GM19043 (cell line): ENCODE results near the gene MRPS34.
"Not testable (repeated sequence)": the region's sequence is repeated elsewhere in the genome, so short reads cannot be mapped to it uniquely, and the experiment has no call there.

Experiments used
- ATAC-seq: cut with Tn5 transposase; IDR thresholded peaks from one replicate; pipeline ENCODE4 v1.9.1; 2021; ENCODE audit warnings: low read depth; ENCODE audit not compliant: unreplicated experiment

MRPS34 gene

DNA sequence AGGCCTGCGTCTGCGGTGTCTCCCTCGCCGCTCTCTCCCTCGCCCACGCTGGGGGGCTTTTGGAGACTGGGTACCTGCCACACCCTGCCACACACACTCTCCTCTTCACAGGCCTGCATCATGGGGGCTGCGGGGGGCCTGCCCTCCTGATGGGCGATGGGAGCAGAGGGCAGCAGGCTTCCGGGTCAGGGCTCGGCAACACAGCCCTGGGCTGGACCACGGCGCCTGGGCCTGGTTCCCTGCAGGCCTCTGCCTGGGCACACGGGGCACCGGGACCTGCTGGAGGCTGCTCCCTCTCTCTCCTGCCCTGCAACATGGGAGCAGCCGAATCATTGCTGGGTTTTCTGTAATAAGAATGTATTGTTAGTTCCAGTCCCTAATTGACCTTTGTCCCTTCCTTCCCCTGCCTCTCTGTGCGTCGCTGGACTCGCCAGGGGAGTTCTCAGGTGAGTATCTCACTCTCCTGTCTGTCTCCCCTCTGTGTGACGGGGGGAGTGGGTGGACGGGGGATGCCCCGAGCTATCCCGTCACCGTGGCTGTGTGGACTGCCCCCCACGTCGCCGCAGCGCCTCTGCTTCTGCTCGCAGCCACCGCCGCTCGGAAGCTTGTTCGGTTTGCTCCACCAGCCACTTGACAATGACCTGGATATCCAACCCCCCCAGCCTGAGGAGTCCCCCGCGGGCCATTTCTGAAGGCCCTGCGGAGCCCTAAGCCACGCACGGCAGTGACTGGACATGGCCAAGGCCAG lies 15.0 kb downstream of the MRPS34 start:
- no peak for ATAC-seq

DNA sequence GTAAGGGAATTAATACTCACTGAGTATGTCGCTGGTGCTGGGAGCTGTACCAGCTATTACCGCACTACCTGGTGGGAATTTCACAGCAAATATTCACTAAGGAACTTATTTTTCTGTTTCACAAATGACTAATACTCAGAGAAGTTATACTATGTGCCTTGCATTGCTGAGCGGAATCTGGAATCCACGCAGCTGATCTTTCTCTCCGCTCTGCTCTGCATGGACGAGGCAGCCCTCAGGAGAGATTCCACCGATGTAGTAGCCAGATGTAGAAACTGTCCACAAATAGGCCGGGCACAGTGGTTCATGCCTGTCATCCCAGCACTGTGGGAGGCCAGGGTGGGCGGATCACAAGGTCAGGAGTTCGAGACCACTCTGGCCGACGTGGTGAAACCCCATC lies 18.7 kb downstream of the MRPS34 start:
- no peak for ATAC-seq

DNA sequence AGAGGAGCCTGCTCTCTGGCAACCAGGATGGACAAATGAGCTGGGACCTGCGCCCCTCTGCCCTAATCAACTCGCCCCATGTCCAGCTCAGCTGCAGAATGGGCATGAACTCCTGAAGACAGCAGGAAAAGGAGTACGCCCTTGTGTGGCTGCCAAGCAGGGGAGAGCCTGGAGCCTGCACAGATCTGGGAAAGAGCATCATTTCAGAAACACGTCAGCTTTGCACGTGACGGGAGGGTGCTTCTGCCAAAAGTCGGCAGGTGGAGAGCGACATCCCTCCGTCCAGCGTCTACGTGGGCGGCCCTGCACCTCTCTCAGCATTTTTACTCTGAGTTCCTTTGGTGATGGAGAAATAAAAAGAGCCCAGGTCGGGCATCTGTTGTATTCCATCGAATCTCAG lies 20.1 kb downstream of the MRPS34 start:
- no peak for ATAC-seq

DNA sequence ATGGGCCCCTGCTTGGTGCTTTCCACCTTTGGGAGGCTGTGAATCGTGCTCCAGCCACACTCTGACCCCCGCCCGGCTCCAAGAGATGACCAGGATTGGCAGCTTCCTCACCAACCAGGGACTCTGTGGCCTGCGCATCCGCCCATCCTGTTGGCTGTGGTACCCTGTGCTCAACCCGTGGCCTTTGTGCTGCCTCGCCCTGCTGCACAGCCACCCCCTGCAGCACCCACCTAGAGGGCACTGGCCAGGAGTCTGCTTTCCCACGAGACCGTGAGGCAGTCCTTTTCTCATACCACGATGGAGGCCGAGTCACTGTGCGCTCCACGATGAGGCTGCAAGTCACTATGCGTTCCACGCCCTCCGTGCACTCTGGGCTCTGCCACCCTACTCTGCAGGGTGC lies 21.0 kb downstream of the MRPS34 start:
- ATAC-seq, result no peak

DNA sequence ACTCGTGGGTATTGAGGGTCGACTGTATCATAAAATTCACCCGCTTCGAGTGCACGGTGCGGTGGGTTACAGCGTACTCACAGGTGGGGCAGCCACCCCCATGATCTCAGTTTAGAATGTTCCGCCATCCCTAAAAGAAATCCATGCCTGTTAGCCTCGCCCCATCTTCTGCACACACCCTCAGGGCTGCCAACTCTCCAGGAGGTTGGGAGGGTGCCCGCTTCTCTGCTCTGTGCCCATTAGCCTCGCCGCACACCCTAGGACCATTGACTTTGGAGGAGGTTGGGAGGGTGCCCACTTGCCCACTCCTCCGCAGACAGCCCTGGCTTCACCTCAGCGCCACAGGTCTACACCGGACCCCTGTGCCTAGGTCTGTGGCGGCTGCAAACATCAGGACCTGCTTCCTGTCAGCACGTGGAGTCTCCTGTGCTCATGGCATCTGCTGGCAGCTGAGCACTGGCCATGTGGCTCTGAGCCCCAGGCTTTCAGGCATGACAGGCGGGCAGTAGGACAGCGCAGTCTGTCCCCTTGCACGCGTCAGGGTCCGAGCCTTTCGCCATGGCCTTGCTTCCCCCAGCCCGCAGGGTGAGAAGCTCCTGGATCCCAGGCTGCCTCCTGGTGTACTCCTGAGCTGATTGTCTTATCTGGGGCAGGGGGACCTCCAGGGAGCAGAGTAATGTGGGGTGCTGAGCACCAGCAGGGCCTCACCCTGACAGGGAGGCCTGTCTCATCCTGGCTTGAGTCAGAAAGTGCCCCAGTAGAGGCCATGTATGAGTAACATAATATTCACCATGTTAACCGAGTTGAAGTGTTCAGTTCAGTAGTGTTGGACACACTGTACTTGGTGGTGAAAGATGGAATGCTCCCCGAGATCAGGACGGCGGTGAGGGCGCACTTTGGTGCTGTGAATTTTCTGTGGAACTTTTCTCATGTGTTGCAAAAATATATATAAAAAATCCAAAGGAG lies 23.5 kb downstream of the MRPS34 start:
- no peak for ATAC-seq

DNA sequence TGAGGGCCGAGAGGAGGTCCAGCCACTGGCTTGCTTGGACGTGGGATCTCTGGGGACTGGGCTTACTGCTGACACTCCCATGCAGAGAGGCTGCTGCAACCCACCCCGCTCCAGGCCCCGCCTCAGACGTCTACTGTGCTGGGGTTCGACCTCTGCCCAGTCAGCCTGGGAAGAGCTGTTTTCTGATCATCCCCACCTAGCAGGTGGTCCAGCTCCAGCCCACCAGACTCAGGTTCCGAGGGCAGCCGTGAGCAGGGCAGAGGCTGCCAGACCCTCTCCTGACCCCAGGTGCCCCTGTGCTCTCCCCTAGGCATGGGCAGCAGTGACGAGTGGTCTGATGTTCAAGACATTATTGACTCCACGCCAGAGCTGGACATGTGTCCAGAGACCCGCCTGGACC lies 25.0 kb downstream of the MRPS34 start:
- no peak for ATAC-seq

DNA sequence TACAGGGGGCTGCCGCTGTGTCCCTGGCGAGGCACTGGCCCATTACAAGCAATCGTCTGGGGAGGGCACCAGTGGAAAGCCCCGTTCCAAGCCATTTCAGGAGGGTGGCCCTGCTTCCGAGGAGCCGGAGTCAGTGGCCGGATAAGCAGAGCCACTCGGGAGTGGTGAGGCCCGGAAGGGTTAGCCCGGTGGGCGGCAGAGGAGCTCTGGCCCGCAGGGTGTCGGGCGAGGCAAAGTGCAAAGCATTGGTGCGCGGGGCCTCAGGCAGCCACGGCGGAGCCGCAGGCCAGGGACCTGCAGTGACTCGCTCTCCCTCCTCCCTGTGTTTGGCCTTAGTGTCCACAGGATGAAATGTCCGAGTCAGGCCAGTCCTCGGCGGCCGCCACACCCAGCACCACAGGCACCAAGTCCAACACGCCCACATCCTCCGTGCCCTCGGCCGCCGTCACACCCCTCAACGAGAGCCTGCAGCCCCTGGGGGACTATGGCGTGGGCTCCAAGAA lies 26.2 kb downstream of the MRPS34 start:
- ATAC-seq, result no peak

DNA sequence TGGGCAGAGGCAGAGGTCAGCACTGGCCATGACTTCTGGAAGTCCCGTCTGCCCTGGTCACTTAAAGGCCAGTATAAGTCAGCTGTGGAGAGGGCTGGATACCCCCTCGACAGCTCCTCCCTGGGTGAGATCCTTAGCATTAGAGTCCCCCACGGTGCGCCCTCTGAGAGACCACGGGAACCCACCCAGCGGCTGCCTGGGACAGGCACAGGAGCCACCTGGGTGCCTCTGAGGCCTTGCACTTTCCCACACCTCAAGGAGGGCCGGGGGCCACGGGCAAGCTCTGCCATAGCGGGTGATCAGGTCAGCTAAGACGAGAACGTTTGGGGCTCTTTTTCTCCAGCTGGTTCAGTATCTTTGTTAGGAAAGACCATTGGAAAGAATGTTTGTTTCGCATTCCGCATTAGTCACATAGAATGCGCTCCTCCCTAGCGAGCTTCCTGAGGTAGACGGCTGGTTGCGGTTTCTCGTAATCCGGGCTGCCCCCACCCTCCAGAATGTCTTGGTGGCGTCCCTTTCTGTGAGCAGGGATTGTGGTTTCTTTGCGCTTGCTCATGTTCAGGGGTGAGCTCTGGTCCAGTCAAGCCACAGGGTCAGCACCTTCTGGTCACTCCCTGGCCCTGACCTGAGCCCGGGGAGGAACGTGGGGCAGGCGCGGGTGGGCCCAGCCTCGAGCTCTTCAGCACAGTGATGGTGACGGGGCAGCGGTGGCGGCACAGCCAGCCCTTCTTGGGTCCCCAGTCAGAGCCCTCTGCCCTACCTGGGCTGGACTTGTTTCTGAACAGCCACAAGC lies 26.8 kb downstream of the MRPS34 start:
- no peak for ATAC-seq

DNA sequence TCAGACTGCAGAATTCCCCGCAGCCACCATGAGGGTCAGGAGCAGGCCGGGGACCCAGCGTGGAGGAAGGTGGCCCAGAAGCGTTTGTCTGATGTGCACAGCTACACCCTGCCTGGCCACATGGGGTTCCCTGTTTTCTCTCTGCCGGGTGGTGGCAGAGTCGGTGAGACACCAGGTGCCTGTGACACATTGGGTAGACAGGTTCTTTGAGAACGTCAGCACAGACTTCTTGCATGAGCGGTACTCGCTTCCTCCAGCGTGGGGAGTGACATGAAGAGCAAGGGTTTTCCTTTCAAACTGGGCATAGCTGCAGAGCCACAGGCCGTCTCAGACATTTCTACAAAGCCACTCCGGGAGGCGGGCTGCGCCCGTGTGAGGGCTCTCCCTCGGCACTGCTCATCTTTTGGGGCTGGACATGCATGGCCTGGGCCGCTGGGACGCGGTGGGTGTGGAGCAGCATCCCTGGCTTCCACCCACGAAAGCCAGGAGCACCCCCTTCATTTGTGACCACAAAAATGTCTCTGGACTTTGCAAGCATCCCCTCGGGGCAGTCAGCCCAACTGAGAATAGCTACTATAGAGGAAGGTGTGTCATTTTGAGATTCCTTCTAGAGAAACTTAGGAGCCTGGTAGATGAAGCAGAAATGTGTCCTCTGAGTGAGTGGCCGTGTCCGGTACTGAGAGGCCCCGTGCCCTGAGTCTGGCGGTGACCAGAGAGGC lies 27.6 kb downstream of the MRPS34 start:
- no peak for ATAC-seq

DNA sequence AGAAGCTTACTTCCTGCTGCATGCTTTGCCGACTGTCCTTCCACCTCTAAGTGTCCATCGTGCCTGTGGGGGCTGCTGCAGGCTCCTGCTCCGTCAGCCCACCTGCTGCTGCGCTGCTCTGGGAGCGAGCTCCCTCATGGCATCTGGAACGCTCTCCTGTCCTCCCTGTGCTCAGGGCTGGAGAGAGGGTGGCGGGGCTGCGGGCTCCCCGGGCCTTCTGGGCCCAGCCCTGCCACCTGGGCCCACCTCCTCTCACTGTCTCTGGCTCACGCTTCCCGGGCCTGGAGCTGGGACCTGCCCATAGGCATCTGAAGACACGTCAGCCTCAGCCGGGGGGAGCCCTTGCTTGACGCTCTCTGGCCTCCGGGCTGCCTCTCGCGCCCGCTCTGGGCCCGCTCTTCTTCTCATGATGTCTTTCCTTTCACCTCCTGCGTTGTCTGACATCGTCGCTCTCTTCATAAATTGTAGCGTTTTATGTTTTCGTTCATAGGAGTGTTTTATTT lies 28.5 kb downstream of the MRPS34 start:
- no peak for ATAC-seq

DNA sequence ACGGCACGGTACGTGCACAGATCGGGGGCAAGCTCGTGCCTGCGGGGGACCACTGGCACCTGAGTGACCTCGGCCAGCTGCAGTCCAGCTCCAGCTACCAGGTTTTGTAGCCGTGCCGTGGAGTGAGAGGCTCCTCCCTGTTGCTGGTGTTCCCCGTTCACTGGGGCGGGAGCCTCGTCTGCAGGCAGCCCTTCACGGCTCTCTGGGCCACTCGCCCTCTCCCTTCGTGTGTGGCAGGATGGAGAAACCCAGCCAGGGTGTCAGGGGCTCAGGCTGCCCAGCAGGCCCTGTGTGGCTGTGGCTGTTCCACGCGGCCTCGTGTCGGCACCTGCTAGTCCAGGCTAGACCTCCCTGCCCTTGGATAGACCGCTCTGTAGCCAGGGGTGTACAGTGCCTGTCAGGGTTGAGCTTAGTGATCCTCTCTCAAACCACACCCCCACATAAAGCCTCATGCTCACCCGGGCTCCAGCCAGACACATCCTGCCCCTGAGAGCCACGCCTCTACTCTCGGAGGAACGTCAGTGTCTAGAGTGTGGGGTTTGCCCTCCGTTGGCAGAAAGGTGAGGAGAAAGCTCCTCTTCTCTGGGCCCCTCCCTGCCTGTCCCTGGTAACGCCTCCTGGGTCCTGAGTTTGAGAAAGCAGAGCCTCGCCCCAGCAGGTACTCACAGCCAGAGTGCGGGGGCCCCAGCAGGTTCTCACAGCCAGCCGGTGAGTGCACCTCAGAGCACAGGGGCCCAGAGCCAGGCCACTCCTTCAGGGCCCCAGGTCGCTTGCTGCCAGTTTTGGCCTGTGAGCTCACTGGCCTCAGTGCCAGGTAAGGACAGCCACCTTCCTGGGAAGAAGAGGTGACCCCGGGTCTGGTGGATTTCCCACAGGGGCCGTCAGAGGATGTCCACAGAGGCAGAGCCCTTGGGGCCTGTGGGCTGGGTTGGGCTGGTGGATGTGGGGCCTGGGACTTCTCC lies 29.3 kb downstream of the MRPS34 start:
- no peak for ATAC-seq

DNA sequence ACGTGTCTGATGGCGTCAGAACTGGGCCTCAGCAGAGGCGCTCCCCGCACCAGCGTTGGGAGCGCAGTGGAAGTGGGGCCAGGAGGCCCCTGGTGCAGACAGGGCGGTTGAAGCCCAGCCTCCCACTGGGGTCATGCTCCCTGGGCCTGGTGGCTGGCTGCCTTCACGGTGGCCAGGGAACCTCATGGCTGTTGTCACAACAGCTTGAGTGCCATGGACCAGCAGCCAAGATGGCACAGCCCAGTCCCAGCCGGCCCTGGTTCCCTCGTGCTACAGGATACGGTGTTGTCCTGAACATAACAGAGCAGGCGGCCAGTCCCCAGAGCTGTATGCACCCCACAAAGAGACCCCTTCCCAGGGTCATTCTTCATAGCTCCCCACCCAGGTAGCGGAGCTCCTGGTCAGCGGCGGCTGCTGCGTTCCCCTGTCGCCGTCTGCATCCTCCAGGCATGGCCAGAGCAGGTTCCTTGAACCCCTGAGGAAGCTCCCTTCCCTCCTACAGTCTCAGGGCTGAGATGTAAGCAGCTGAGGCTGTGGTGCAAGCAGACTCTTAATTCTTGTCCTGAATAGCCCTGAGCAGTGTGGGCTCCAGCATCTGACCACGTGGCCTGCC lies 31.3 kb downstream of the MRPS34 start:
- ATAC-seq, result no peak

DNA sequence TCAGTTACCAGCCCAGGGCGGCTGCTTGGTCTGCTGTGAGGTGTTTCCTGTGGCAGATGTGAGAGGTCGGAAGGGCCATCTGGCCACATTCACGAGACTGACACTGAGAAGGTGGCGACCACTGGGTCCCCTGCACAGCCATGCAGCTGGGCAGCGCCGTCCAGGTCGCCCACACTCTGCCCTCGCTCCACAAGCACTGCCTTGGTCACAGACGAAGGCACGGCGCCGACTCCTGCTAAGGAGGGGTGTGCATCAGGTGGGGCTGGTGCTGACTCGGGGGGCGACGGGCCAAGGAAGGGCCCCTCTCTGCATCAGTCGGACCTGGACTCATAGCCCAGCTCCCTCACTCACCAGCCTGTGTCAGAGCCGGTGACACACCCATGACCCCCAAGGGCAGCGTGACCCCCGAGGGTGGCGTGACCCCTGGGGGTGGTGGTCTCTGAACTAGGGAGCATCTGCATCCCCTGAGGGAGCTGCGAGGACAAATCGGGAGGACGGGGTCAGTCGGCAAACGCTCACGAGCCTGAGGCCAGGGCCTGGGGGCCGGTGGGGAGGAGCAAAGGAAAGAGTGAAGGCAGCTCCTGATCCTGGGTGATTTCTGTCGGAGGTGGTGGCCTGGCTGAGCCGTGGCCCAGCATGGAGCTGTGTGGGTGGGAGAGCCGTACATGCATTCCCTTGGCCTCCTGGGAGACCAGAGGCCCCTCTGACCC lies 32.0 kb downstream of the MRPS34 start:
- no peak for ATAC-seq

DNA sequence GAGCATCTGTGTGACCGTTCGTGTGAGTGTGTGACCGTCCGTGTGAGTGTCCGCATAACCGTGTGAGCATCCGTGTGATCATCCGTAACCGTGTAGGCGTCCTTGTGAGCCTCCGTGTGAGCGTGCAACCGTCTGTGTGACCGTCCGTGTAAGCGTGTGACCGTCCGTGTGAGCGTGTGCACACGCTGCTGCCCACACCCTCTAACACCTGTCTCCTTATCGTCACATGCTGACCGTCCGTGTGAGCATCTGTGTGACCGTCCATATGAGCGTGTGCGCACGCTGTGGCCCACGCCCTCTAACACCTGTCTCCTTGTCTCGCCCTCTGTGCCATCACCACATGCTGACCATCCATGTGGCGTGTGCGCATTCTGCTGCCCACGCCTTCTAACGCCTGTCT lies 32.7 kb downstream of the MRPS34 start:
- ATAC-seq, result no peak

DNA sequence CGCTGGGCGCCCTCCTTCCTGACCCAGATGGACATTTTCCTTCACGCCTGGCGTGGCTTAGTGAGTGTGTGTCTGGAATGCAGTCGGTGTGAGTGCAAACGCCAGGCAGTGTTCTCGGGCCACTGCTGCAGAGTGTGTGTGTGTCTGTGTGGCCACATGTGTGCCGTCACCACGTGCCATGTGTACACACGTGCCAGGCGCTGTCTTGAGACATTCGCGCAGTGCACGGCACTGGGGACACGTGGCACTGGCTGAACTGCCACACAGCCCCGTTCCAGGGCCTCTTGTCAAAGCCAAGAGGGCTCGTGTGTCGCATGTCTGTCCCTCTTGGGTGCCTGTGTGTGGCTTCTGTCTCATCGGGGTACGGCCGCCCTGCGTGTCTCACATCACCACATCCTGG lies 38.1 kb downstream of the MRPS34 start:
- ATAC-seq, result no peak

DNA sequence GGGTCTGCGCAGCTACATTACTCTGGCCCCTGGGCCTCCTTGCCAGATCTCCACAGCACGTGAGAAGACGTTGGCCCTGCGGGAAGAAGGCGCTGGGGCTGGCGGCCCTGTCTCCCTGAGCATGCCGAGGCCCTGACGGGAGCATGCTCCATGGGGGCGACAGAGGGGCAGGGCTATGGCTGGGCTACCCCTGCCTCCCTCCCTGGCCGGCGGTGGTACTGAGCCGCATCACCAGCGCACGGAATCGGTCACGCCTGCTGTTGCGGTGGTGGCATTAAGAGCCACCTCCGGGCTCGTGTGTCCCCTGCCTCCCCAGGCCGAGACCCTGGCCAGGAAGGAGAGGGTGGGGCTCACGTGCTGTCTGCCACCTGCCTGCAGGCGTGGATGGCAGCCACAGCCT lies 38.8 kb downstream of the MRPS34 start:
- ATAC-seq, result no peak

DNA sequence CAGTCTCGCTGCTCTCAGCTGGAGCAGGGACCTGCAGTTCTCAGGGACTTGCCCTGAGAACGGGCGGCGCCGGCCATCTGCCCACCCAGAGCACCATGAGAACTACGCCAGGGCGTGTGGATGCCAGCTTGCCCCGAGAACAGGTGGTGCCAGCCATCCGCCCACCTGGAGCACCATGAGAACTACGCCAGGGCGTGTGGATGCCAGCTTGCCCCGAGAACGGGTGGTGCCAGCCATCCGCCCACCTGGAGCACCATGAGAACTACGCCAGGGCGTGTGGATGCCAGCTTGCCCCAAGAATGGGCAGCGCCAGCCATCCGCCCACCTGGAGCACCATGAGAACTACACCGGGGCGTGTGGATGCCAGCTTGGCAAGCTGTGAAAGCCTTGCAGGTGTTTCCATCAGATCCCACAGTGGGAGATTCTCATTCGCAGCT lies 40.4 kb downstream of the MRPS34 start:
- ATAC-seq, result not testable (repeated sequence)

DNA sequence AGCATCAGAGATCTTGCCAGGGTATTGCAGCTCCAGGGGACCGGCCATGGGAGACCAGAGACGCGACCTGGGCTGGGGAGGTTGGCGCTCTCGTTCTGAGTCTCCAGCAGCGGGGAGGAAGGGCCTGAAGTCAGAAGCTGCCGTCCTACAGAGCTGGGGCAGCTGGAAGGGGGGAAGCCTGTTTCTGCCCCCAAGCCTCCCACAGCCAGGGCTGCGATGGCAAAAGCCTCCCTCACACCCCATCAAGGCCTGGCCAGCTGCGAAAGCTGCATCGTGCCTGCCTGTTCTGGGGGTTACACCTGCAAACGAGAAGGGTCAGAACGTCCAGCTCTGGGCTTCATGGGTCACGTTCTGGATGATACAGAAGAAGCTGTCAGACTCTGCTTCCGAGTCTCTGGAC lies 40.9 kb downstream of the MRPS34 start:
- no peak for ATAC-seq
